ENCODE measurements around the gene GPR171.

Gene GPR171

DNA sequence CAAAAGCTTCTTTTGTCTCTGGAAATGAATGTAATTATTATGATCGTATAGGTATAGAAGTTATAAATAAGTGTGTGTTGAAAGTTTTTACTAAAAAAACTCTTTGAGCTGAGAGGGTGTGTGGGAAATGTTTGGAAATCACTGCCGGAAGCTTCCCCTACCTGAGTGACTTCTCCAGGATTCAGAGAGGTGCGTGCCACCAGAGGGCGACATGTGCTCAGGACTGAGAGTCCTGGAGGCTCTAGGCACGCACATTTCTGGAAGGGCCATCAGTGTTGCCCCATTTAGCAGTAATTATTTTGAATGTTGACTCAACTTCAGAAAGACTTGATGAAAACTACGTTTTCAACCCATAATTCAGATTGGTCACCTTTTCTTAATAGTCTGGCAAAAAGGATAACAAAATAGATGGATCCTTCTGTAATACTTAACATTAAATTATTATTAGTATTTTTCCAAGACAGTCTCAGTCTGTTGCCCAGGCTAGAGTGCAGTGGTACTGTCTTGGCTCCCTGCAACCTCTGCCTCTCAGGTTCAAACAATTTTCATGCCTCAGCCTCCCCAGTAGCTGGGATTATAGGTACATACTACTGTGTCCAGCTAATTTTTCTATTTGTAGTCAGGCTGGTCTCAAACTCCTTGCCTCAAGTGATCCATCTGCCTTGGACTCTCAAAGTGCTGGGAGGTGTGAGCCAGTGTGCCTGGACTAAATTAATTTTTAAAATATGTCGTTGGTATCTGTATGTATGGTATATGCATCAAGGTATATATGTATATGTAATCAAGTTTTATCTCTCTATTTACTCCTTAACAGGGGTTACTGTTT, 34.5 kb downstream of the GPR171 start:
- no peaks in the 10 kb centered on the region for H3K27me3 ChIP-seq (ENCODE audit: low read length)
- H3K9me2 ChIP-seq (replicated peaks; ENCODE audit: insufficient read depth, low read length): no peaks in the 10 kb centered on the region
- H4K20me1 ChIP-seq (ENCODE audit: low read depth, low read length): no peaks in the 10 kb centered on the region
- H3K9ac ChIP-seq (ENCODE audit: low read length): no peak overlapping the region
- H3K9me3 ChIP-seq (ENCODE audit: insufficient read depth, low read length): no peaks in the 10 kb centered on the region
- no peaks in the 10 kb centered on the region for H3F3A ChIP-seq (ENCODE audit: insufficient read depth)
- no peak overlapping the region for H2AFZ ChIP-seq (ENCODE audit: low read depth, low read length, severe bottlenecking)
- no peak overlapping the region for H3K27ac ChIP-seq (ENCODE audit: low read depth, low read length)
- H3K36me3 ChIP-seq (ENCODE audit: low read length): no peaks in the 10 kb centered on the region; the same call in 1 of the 2 replicates
- H3K4me2 ChIP-seq (ENCODE audit: low read depth, low read length, poor library complexity, severe bottlenecking): no peak overlapping the region
- H3K4me3 ChIP-seq (ENCODE audit: insufficient read depth, low read length, poor library complexity, severe bottlenecking): no peak overlapping the region
- no peak for TF ChIP-seq EZH2phosphoT487 (conservative IDR thresholded peaks at IDR 0.05; ENCODE audit: low read length)
- TF ChIP-seq, protein P1, sequence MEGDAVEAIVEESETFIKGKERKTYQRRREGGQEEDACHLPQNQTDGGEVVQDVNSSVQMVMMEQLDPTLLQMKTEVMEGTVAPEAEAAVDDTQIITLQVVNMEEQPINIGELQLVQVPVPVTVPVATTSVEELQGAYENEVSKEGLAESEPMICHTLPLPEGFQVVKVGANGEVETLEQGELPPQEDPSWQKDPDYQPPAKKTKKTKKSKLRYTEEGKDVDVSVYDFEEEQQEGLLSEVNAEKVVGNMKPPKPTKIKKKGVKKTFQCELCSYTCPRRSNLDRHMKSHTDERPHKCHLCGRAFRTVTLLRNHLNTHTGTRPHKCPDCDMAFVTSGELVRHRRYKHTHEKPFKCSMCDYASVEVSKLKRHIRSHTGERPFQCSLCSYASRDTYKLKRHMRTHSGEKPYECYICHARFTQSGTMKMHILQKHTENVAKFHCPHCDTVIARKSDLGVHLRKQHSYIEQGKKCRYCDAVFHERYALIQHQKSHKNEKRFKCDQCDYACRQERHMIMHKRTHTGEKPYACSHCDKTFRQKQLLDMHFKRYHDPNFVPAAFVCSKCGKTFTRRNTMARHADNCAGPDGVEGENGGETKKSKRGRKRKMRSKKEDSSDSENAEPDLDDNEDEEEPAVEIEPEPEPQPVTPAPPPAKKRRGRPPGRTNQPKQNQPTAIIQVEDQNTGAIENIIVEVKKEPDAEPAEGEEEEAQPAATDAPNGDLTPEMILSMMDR (IDR thresholded peaks at IDR 0.05; ENCODE audit: insufficient read depth, low read length, poor library complexity, severe bottlenecking): peak; percentile 80
- no peaks in the 10 kb centered on the region for H3K79me2 ChIP-seq (ENCODE audit: insufficient read depth, low read length)

DNA sequence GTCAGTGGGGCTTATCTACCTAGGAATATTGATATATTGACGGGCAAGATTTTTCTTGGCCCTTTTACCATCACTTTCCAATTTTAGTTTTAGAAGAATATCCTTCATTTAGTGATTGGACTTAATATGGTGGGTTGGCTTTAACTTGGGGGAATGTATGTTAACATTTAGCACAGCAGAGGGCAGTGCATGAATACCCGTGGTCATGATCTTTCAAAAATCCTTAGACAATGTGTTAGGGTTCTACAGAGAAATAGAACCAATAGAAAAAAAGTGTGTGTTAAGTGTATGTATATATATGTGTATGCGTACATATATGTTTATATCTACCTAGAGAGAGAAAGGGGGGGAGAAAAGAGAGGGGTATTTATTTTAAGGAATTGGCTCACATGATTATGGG, 36.9 kb downstream of the GPR171 start:
- Histone ChIP-seq H2AFZ (ENCODE audit: low read depth, low read length, severe bottlenecking) (no peak overlapping the region), H3K4me3 (ENCODE audit: insufficient read depth, low read length, poor library complexity, severe bottlenecking) (no peak overlapping the region), H3F3A (ENCODE audit: insufficient read depth) (no peaks in the 10 kb centered on the region), H3K9me2 (replicated peaks; ENCODE audit: insufficient read depth, low read length) (no peaks in the 10 kb centered on the region), H3K27me3 (ENCODE audit: low read length) (no peaks in the 10 kb centered on the region), H3K4me2 (ENCODE audit: low read depth, low read length, poor library complexity, severe bottlenecking) (no peak overlapping the region), H3K9me3 (ENCODE audit: insufficient read depth, low read length) (no peaks in the 10 kb centered on the region), H3K9ac (ENCODE audit: low read length) (no peak overlapping the region), H3K27ac (ENCODE audit: low read depth, low read length) (no peak overlapping the region), H3K36me3 (ENCODE audit: low read length) (no peaks in the 10 kb centered on the region; the same call in 1 of the 2 replicates), H4K20me1 (ENCODE audit: low read depth, low read length) (no peaks in the 10 kb centered on the region), H3K79me2 (ENCODE audit: insufficient read depth, low read length) (no peaks in the 10 kb centered on the region)
- TF ChIP-seq, protein P1 (IDR thresholded peaks at IDR 0.05; ENCODE audit: insufficient read depth, low read length, poor library complexity, severe bottlenecking): no peak
- TF ChIP-seq EZH2phosphoT487 (conservative IDR thresholded peaks at IDR 0.05; ENCODE audit: low read length): no peak

DNA sequence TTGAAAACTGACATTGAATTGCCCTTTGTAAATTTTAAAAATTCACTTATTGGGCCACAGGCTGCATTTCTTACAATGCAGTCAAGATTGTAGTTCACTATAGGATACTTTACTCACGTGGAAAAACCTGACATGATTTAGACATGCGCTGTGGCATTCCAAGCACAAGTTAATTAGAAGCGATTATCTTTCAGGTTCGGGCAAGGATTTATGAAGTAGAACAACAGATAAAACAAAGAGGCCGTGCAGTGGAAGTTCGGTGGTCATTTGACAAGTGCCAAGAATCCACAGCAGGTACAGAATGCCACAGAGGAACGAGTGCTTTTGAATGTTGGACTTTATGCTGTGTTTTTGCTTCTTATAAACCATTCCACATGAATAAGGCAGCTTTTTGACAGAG, 37.8 kb downstream of the GPR171 start:
- H3F3A ChIP-seq (ENCODE audit: insufficient read depth): no peaks in the 10 kb centered on the region
- H3K79me2 ChIP-seq (ENCODE audit: insufficient read depth, low read length): no peaks in the 10 kb centered on the region
- H3K27me3 ChIP-seq (ENCODE audit: low read length): no peaks in the 10 kb centered on the region
- H3K4me3 ChIP-seq (ENCODE audit: insufficient read depth, low read length, poor library complexity, severe bottlenecking): no peak overlapping the region
- no peak overlapping the region for H3K9ac ChIP-seq (ENCODE audit: low read length)
- H3K9me3 ChIP-seq (ENCODE audit: insufficient read depth, low read length): no peaks in the 10 kb centered on the region
- H4K20me1 ChIP-seq (ENCODE audit: low read depth, low read length): no peaks in the 10 kb centered on the region
- no peaks in the 10 kb centered on the region for H3K9me2 ChIP-seq (replicated peaks; ENCODE audit: insufficient read depth, low read length)
- H3K27ac ChIP-seq (ENCODE audit: low read depth, low read length): no peak overlapping the region
- H3K4me2 ChIP-seq (ENCODE audit: low read depth, low read length, poor library complexity, severe bottlenecking): no peak overlapping the region
- H2AFZ ChIP-seq (ENCODE audit: low read depth, low read length, severe bottlenecking): no peak overlapping the region
- TF ChIP-seq, protein P1 (IDR thresholded peaks at IDR 0.05; ENCODE audit: insufficient read depth, low read length, poor library complexity, severe bottlenecking): no peak
- TF ChIP-seq EZH2phosphoT487 (conservative IDR thresholded peaks at IDR 0.05; ENCODE audit: low read length): no peak
- H3K36me3 ChIP-seq (ENCODE audit: low read length): no peaks in the 10 kb centered on the region; the same call in 1 of the 2 replicates
